ENCODE data around the gene CAMSAP3. TPM values are rescaled to one million over a fixed set of nuclear protein-coding genes. Genes with fewer than 3 reads are reported as not detected.

Gene CAMSAP3
- total RNA-seq, 1 donor = 3.0 TPM

GRCh38 chr19:7631577-7631976, 35.9 kb downstream of the CAMSAP3 start:
- no peak for DNase-seq (ENCODE audit: low read depth in 2 of 3, low spot score in 2 of 3)

GRCh38 chr19:7632340-7633203, 36.9 kb downstream of the CAMSAP3 start:
- no peak for DNase-seq (ENCODE audit: low read depth in 2 of 3, low spot score in 2 of 3)

- DNase-seq (ENCODE audit: low read depth in 2 of 3, low spot score in 2 of 3) = no peak
Observed at GRCh38 chr19:7633698-7634097, 38.0 kb downstream of the CAMSAP3 start, which contains the start of gene PCP2. TSS of gene PCP2 (minus strand) at chr19:7633719. CDS start at chr19:7633457, 262 bp downstream.

- DNase-seq (ENCODE audit: low read depth in 2 of 3, low spot score in 2 of 3) = no peak
Observed at GRCh38 chr19:7635670-7636069, 40.0 kb downstream of the CAMSAP3 start.

GRCh38 chr19:7636317-7636690, 40.6 kb downstream of the CAMSAP3 start:
- DNase-seq (ENCODE audit: low read depth in 2 of 3, low spot score in 2 of 3) = no peak

GRCh38 chr19:7636691-7637373, 41.2 kb downstream of the CAMSAP3 start, which contains the start of gene STXBP2:
TSS of gene STXBP2 (plus strand) at chr19:7637110. CDS start at chr19:7637150, 40 bp downstream.
- DNase-seq (ENCODE audit: low read depth in 2 of 3, low spot score in 2 of 3) = peak; percentile 82 to 88 (median 87)

- peak in 2 of 3 donors; percentile 27 to 28 for DNase-seq (ENCODE audit: low read depth in 2 of 3, low spot score in 2 of 3)
Observed at GRCh38 chr19:7637374-7638256, 42.0 kb downstream of the CAMSAP3 start.

GRCh38 chr19:7638802-7639465, 43.3 kb downstream of the CAMSAP3 start:
- DNase-seq (ENCODE audit: low read depth in 2 of 3, low spot score in 2 of 3) = no peak

- DNase-seq (ENCODE audit: low read depth in 2 of 3, low spot score in 2 of 3) = no peak
Observed at GRCh38 chr19:7639863-7640348, 44.2 kb downstream of the CAMSAP3 start.

- DNase-seq (ENCODE audit: low read depth in 2 of 3, low spot score in 2 of 3) = no peak
Observed at GRCh38 chr19:7640803-7641202, 45.1 kb downstream of the CAMSAP3 start.

GRCh38 chr19:7641290-7642276, 45.9 kb downstream of the CAMSAP3 start:
- DNase-seq (ENCODE audit: low read depth in 2 of 3, low spot score in 2 of 3) = no peak

- DNase-seq (ENCODE audit: low read depth in 2 of 3, low spot score in 2 of 3) = no peak
Observed at GRCh38 chr19:7642295-7643030, 46.8 kb downstream of the CAMSAP3 start.

GRCh38 chr19:7643031-7643415, 47.4 kb downstream of the CAMSAP3 start:
- no peak for DNase-seq (ENCODE audit: low read depth in 2 of 3, low spot score in 2 of 3)

- peak in 2 of 3 donors; percentile 26 to 54 for DNase-seq (ENCODE audit: low read depth in 2 of 3, low spot score in 2 of 3)
Observed at GRCh38 chr19:7643629-7644549, 48.2 kb downstream of the CAMSAP3 start.

GRCh38 chr19:7644550-7644877, 48.9 kb downstream of the CAMSAP3 start:
- DNase-seq (ENCODE audit: low read depth in 2 of 3, low spot score in 2 of 3) = no peak

GRCh38 chr19:7645163-7645562, 49.5 kb downstream of the CAMSAP3 start:
- no peak for DNase-seq (ENCODE audit: low read depth in 2 of 3, low spot score in 2 of 3)

All from hematopoietic multipotent progenitor cell (in vitro differentiated cells).